ENCODE results near the gene COX17. TPM values are rescaled to one million over a fixed set of nuclear protein-coding genes. Genes with fewer than 3 reads are reported as not detected.

COX17 gene
- total and polyA plus RNA-seq, 9 of the 15 experiments (the other 6 are each of a cell fraction or from before 2014, with no cell fraction given): 29.1 to 167 (median 60.6) TPM

DNA sequence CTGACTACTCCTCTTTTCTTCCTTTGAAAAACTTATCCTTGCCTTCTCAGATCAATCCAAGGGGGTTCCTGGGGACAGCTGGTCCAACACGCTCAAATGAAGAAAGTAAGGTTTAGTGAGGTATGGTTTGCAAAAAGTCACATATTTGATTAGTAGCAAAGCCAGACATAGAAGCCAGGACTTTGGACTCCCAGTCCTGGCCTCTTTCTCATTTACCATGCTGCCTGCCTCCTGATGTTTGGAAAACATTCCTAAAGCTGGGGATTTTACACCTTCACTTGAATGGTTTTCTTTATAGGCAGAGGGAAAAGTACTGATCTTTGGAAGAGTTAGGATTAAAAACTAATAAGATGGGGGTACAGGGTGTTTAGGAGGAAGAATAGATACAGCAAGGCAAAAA is 31.4 kb downstream of the COX17 start (continued):
- TF ChIP-seq, protein P1, sequence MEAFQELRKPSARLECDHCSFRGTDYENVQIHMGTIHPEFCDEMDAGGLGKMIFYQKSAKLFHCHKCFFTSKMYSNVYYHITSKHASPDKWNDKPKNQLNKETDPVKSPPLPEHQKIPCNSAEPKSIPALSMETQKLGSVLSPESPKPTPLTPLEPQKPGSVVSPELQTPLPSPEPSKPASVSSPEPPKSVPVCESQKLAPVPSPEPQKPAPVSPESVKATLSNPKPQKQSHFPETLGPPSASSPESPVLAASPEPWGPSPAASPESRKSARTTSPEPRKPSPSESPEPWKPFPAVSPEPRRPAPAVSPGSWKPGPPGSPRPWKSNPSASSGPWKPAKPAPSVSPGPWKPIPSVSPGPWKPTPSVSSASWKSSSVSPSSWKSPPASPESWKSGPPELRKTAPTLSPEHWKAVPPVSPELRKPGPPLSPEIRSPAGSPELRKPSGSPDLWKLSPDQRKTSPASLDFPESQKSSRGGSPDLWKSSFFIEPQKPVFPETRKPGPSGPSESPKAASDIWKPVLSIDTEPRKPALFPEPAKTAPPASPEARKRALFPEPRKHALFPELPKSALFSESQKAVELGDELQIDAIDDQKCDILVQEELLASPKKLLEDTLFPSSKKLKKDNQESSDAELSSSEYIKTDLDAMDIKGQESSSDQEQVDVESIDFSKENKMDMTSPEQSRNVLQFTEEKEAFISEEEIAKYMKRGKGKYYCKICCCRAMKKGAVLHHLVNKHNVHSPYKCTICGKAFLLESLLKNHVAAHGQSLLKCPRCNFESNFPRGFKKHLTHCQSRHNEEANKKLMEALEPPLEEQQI (IDR thresholded peaks at IDR 0.05): no peak
- TF ChIP-seq ATF1 (CRISPR knock-in tag; IDR thresholded peaks at IDR 0.05) (no peak), ATF1 (tag; IDR thresholded peaks at IDR 0.05) (no peak)
- TF ChIP-seq, protein P2, sequence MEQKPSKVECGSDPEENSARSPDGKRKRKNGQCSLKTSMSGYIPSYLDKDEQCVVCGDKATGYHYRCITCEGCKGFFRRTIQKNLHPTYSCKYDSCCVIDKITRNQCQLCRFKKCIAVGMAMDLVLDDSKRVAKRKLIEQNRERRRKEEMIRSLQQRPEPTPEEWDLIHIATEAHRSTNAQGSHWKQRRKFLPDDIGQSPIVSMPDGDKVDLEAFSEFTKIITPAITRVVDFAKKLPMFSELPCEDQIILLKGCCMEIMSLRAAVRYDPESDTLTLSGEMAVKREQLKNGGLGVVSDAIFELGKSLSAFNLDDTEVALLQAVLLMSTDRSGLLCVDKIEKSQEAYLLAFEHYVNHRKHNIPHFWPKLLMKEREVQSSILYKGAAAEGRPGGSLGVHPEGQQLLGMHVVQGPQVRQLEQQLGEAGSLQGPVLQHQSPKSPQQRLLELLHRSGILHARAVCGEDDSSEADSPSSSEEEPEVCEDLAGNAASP (IDR thresholded peaks at IDR 0.05): no peak

DNA sequence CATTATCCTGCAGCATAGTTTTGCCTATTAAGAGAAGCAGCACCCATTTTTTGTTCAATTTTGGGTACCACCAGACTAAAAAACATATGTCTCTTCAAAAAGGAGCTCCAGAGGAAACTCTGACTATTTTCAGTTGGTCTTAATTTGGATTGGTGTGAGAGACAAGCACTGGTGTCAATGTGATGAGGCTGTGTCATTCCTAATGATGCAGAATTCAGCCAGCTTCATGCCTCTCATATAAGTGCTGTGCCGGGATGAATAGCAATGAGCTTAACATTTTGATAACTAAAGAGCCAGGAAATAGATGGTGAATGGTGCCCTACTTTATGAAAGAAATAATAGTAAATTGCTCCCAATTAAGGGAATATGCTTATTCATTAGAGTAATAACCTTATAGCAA is 32.7 kb downstream of the COX17 start:
- no peak for ATAC-seq
- H3K4me2 ChIP-seq (ENCODE audit: insufficient read depth, low read length): no peak overlapping the region
- intact Hi-C loops (cut with micrococcal nuclease) (no loop called here), in situ Hi-C loops (cut with MboI) (no loop called here)
- no peak overlapping the region for H3K4me3 ChIP-seq
- H3K4me1 ChIP-seq (replicated peaks in 1 of 2; ENCODE audit: control insufficient read depth in 2 of 2, insufficient read depth in 2 of 2, low read length in 2 of 2): peaks cover 0 to 19% of the 10 kb centered on the region in 2 experiments; a peak in 3 of 5 replicates
- no peaks in the 10 kb centered on the region for H3K9me1 ChIP-seq (ENCODE audit: control insufficient read depth, insufficient read depth, low read length)
- WGBS (ENCODE audit: insufficient coverage, low coverage, missing lambda C conversion rate): 79% methylated on average over 1 of the region's 1 CpG
- H3K79me2 ChIP-seq (ENCODE audit: control insufficient read depth, insufficient read depth, low read length): no peaks in the 10 kb centered on the region
- no peak overlapping the region for H2AFZ ChIP-seq (ENCODE audit: low read depth, low read length)
- BruUV-seq (replicated peaks): no TSS peak
- H4K20me1 ChIP-seq (replicated peaks; ENCODE audit: control insufficient read depth, insufficient read depth, low read length): no peaks in the 10 kb centered on the region
- H3K27me3 ChIP-seq (ENCODE audit: control insufficient read depth in 2 of 2, insufficient read depth in 2 of 2, low read length in 2 of 2): no peaks in the 10 kb centered on the region
- ChIA-PET CTCF (ENCODE audit: low intra/inter-chr PET ratio) (no interaction called here), POLR2A (interaction anchor here (0.8 kb wide), 1 partner anchor 16 kb away, joined by 3 read pairs; the partner anchor contains the start of gene POPDC2)
- no peak for DNase-seq (ENCODE audit: extremely low read depth in 1 of 4, low spot score in 3 of 4)
- H3K9me3 ChIP-seq (replicated peaks; ENCODE audit: control insufficient read depth, insufficient read depth, low read depth, low read length): no peaks in the 10 kb centered on the region
- no peak for FAIRE-seq
- no peaks in the 10 kb centered on the region for H3K36me3 ChIP-seq (ENCODE audit: control insufficient read depth, insufficient read depth, low read length)
- no peak overlapping the region for H3K27ac ChIP-seq (ENCODE audit: extremely low read depth, low read depth, low read length)
- no peak overlapping the region for H3K9ac ChIP-seq (ENCODE audit: insufficient read depth in 1 of 2, low read depth in 2 of 2, low read length in 2 of 2)
- no peak for TF ChIP-seq SMARCE1 (IDR thresholded peaks at IDR 0.05)
- no peak for TF ChIP-seq SRSF9 (IDR thresholded peaks at IDR 0.05; ENCODE audit: borderline replicate concordance, low read depth, low read length)
- TF ChIP-seq RBBP5 (IDR thresholded peaks at IDR 0.05; ENCODE audit: borderline replicate concordance, insufficient read depth, low read length, poor library complexity, severe bottlenecking): no peak
- no peak for TF ChIP-seq COPS2 (conservative IDR thresholded peaks at IDR 0.05)
- no peak for TF ChIP-seq YBX1 (IDR thresholded peaks at IDR 0.05)
- no peak for TF ChIP-seq TAF1 (IDR thresholded peaks at IDR 0.05; ENCODE audit: control insufficient read depth, extremely low read depth, insufficient read depth, low read length, severe bottlenecking)
- no peak for TF ChIP-seq ZNF707 (CRISPR knock-in tag; conservative IDR thresholded peaks at IDR 0.05)
- TF ChIP-seq FIP1L1 (IDR thresholded peaks at IDR 0.05; ENCODE audit: low read depth, low read length, poor library complexity, severe bottlenecking): no peak
- no peak for TF ChIP-seq CSDE1 (IDR thresholded peaks at IDR 0.05)
- TF ChIP-seq, protein P3, sequence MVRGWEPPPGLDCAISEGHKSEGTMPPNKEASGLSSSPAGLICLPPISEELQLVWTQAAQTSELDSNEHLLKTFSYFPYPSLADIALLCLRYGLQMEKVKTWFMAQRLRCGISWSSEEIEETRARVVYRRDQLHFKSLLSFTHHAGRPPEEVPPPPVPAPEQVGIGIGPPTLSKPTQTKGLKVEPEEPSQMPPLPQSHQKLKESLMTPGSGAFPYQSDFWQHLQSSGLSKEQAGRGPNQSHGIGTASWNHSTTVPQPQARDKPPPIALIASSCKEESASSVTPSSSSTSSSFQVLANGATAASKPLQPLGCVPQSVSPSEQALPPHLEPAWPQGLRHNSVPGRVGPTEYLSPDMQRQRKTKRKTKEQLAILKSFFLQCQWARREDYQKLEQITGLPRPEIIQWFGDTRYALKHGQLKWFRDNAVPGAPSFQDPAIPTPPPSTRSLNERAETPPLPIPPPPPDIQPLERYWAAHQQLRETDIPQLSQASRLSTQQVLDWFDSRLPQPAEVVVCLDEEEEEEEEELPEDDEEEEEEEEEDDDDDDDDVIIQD (CRISPR knock-in tag; IDR thresholded peaks at IDR 0.05): no peak
- no peak for TF ChIP-seq E2F3 (CRISPR knock-in tag; IDR thresholded peaks at IDR 0.05)
- TF ChIP-seq EWSR1 (IDR thresholded peaks at IDR 0.05; ENCODE audit: borderline replicate concordance, low read depth, partially characterized antibody): no peak
- no peak for TF ChIP-seq U2AF2 (optimal IDR thresholded peaks at IDR 0.05; ENCODE audit: low read depth, low read length)
- no peak for TF ChIP-seq ZKSCAN1 (IDR thresholded peaks at IDR 0.05; ENCODE audit: low read depth, low read length)
- no peak for TF ChIP-seq HDAC2 (IDR thresholded peaks at IDR 0.05)
